IPS-18c (cell line): ENCODE measurements around the gene SF3B6.

Experiments
- H3K4me3 ChIP-seq: 2 replicates; pipeline ENCODE4 v1.7.0; 2013; ENCODE audit warnings: low read depth, mild to moderate bottlenecking, low read length, moderate library complexity; ENCODE audit not compliant: insufficient read depth
- H3K9me3 ChIP-seq: one replicate; pipeline ENCODE4 v1.6.1; 2013; ENCODE audit warnings: mild to moderate bottlenecking, low read length, moderate library complexity; ENCODE audit not compliant: control insufficient read depth, insufficient read depth

The SF3B6 gene

DNA sequence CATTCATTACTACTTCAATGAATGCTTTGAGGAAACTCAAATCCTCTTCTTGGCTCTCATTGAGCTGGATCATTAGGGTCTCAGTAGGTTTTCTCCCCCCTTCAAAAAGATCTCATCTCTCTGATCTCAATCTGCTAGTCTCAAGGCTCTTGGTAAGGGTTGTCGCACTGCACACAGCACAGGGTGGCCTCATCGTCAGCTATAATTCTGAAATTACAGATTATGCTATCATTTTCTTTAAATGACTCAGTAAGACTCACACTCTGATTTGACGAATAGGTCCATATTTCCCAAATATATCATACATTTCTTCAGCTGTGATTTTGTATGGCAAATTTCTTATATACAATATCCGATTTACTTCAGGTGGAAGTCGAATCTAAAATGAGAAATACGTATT, 2.3 kb downstream of the SF3B6 start:
- H3K9me3 ChIP-seq = no peaks in the 10 kb centered on the region
- no peak overlapping the region for H3K4me3 ChIP-seq

DNA sequence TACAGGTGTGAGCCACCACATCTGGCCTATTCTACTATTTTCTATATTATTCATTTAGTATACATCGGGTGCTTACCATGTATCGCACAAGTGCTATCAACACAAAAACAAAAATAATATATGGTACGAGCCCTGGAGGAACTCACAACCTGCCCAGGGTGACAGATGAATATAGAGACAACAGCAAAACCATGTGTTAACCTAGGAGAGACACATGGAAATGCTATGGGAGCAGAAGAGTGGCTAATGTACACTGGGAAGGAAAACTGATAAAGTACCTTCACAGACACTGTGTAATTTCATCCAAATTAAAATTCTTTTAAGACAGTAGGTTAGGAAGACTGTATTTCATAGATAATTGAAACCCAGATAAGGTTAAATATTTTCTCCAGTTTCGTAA, 3.9 kb downstream of the SF3B6 start:
- no peaks in the 10 kb centered on the region for H3K9me3 ChIP-seq
- H3K4me3 ChIP-seq = no peak overlapping the region

GRCh38 chr2:24065341-24065740, 10.8 kb downstream of the SF3B6 start:
- Histone ChIP-seq H3K4me3 (no peak overlapping the region), H3K9me3 (no peaks in the 10 kb centered on the region)

GRCh38 chr2:24058564-24059271, 17.4 kb downstream of the SF3B6 start:
- no peak overlapping the region for H3K4me3 ChIP-seq
- H3K9me3 ChIP-seq = no peaks in the 10 kb centered on the region

GRCh38 chr2:24055750-24056149, 20.4 kb downstream of the SF3B6 start:
- H3K4me3 ChIP-seq = no peak overlapping the region
- H3K9me3 ChIP-seq = no peaks in the 10 kb centered on the region

DNA sequence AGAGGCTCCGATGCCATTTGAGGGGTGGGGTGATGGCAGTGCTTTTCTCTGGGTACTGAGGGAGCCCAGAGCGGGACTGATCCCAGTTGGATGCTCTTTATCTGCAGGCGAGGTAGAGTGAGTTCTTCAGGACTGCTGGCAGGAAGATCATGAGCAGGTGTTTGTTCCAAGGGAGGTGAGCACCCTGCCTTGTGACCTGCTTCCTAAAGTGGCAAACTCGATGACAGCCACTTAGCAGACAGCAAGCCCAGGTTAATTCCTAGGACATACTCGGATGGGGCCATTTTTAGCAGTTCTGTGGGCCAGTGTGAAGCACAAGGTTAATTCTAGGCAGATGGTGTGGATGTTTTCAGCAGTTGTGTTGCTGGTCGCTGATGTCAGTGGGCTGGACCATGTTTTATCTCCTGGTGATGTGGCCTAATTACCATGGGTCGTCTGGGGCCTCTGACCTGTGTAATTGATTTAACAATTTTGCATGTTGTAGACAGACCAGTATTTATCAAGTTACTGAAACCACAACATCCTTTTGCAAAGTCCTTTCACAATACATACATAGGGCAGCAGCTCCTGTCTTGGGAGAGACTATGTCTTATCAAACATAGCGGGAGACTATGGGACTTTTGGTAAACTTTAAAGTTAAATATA, 21.6 kb downstream of the SF3B6 start:
- Histone ChIP-seq H3K9me3 (no peaks in the 10 kb centered on the region), H3K4me3 (no peak overlapping the region)

- H3K9me3 ChIP-seq = no peaks in the 10 kb centered on the region
- H3K4me3 ChIP-seq = no peak overlapping the region
Observed at GRCh38 chr2:24052951-24053350, 23.2 kb downstream of the SF3B6 start.

GRCh38 chr2:24051833-24052232, 24.3 kb downstream of the SF3B6 start:
- no peak overlapping the region for H3K4me3 ChIP-seq
- H3K9me3 ChIP-seq = no peaks in the 10 kb centered on the region

GRCh38 chr2:24050041-24050979, 25.8 kb downstream of the SF3B6 start:
- Histone ChIP-seq H3K9me3 (no peaks in the 10 kb centered on the region), H3K4me3 (peak overlapping the region; percentile 72)

DNA sequence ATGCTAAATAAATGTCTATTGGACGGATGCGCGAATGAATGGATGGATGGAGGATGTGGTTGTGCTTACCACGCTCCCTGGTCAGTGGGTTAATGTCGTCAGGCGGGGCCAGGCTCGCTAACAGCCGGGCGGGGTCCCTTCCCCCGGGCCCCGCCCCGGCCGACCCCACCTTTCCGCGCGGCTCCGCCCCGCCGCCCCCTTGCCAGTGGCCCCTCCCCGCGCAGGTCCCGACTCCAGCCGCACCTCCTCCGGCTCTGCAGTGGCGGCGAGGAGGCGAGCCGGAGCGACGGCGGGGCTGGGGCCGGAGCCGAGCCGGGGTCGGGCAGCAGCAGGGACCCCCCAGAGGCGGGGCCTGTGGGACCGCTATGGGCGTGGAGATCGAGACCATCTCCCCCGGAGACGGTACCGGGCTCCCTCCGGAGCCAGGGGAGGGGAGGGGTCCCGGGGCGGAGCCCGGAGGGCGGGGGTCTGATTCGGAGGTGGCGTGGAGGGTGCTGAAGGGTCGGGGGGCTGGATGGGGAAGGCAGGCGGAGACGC, 26.6 kb downstream of the SF3B6 start, which contains the start of gene FKBP1B:
Gene FKBP1B, plus strand, starts transcription at position 257 of the 537 bp plus-strand sequence. Its CDS starts 109 bp downstream, at position 366.
- H3K4me3 ChIP-seq = peak within 1 kb of the TSS; percentile 72
- H3K9me3 ChIP-seq = no peaks in the 10 kb centered on the region

DNA sequence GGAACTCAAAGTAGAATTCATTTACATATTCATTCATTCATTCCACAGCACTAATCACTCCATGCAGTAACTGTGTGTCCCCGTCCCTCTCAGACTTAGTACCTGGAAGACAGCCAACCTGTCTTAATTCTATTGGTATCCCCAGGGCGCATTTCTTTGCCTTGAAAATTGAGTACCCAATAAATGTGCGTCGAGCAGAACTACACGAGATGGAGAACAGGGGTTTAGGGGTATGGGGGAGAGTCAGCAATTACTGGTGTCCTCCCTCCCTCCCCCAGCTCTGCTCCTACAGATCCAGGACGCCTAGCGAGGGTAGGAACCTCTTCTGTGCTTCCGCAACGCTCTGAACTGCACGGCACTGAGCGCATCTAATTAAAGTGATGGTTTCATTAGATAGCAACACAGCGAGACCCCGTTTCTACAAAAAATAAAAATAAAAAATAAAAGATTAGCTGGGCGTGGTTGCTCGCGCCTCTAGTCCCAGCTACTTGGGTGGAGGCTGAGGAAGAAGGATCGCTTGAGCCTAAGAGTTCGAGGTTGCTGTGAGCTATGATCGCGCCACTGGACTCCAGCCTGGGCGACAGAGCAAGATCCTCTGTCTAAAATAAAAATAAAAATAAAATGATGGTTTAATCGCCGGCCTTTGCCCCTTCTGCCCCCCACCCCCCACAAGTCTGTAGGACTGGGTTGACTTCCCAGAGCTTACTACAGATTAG, 27.2 kb downstream of the SF3B6 start:
- peak overlapping the region; percentile 72 for H3K4me3 ChIP-seq
- H3K9me3 ChIP-seq = no peaks in the 10 kb centered on the region

GRCh38 chr2:24047703-24048033, 28.5 kb downstream of the SF3B6 start:
- Histone ChIP-seq H3K9me3 (no peaks in the 10 kb centered on the region), H3K4me3 (peak overlapping the region; percentile 24; the same call in 1 of the 2 replicates)

DNA sequence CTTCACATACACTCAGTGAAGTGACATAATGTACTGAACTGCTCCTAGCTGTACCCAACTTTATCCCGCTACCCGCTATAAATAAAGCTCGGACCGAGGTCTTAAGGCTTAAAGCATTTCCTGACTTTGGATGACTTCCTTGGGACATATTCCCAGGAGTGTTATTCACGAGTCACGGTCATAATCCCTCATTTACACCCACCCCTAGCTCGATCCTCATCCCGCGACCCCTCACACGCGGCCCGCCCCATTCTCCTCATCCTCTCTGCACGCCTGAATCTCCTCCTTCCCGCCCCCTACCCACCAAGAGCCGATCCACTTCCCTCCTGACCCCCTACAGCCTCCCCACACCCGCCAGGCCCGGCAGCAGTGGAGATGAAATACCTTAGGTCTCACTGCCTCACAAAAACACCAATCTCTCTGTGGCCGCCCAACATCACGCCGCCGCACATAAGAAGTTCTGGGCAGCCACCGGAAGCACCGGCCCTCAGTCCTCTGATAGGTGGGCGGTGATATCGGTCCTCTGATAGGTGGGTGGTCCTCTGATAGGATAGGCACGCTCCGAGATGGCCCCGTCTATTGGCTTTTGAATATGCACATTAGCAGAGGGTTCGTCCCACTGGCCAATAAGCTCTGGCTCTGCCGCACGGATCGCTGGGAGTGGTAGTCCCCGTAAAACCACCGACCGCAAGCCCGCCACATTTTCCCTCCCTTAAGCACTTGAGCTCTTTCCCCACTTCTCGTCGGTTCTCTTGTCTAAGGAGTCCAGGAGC, 29.0 kb downstream of the SF3B6 start, which contains the start of gene WDCP:
Gene WDCP, minus strand, starts transcription at position 462 of the 773 bp plus-strand sequence. CDS start 7,897 bp downstream, outside the sequence.
- H3K9me3 ChIP-seq = no peaks in the 10 kb centered on the region
- H3K4me3 ChIP-seq = peak within 1 kb of the TSS; percentile 75

GRCh38 chr2:24046599-24046929, 29.6 kb downstream of the SF3B6 start:
- Histone ChIP-seq H3K4me3 (peak overlapping the region; percentile 75), H3K9me3 (no peaks in the 10 kb centered on the region)

DNA sequence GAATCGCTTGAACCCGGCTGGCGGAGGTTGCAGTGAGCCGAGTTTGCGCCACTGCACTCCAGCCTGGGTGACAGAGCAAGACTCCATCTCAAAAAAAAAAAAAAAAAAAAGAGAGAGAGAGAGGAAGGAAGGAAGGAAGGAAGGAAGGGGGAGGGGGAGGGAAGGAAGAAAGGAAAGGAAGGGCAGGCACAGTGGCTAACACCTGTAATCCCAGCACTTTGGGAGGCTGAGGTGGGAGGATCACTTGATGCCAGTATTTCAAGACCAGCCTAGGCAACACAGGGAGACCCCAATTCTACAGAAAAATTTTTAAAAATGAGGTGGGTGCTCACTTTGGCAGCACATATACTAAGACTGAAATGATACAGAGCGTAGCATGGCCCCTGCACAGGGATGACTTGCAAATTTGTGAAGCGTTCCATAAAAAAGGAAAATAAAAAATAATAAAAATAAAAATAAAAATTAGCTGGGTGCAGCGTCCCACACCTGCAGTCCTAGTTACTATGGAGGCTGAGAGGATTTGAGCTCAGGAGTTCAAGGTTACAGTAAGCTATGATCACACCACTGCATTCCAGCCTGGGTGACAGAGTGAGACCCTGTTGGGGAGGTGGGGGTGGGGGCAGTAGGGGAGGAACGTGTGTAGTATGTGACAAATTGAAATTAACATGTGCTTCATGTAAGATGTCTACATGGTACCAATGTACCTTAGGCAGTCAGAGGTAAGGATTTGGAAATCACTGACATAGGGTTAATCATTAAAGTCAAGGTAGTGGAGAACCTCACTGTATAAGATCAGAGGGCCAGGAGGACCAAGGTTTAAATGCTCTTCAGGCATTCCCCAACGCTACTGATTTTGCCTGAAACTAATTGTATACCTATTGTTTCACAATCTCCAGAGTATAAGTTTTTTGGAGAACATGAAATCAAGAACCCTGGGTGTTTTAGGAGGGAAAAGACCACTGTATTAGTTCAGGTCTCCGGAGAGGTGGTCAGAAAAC, 30.3 kb downstream of the SF3B6 start:
- no peaks in the 10 kb centered on the region for H3K9me3 ChIP-seq
- H3K4me3 ChIP-seq = no peak overlapping the region
